Parathyroid adenoma (tissue), 2 donors: ENCODE results near the gene MAB21L3.
A peak's percentile ranks its signal among the peaks of the same experiment; 100 is the strongest.

ENCODE experiments used
- H2AFZ ChIP-seq: fragments of 300-600 bp; sonication (generic); one replicate; pipeline ENCODE4 v1.7.0; 2017; ENCODE audit warnings: antibody characterized with exemption, mild to moderate bottlenecking
- H3K27ac ChIP-seq: fragments of 300-600 bp; sonication (generic); one replicate; pipeline ENCODE4 v1.7.0; 2017
- H3K27me3 ChIP-seq: fragments of 300-600 bp; sonication (generic); one replicate; pipeline ENCODE4 v1.7.0; 2017; ENCODE audit warnings: low read length; ENCODE audit not compliant: control insufficient read depth, insufficient read depth
- H3K36me3 ChIP-seq: fragments of 300-600 bp; sonication (generic); one replicate; pipeline ENCODE4 v1.7.0; 2017; ENCODE audit warnings: low read length; ENCODE audit not compliant: control insufficient read depth, insufficient read depth
- H3K4me1 ChIP-seq: fragments of 300-600 bp; sonication (generic); one replicate; pipeline ENCODE4 v1.7.0; 2017; ENCODE audit warnings: control low read depth
- H3K4me2 ChIP-seq: fragments of 300-600 bp; sonication (generic); one replicate; pipeline ENCODE4 v1.7.0; 2017; ENCODE audit warnings: low read length
- H3K4me3 ChIP-seq: fragments of 300-600 bp; sonication (generic); one replicate; pipeline ENCODE4 v1.7.0; 2017; ENCODE audit warnings: low read depth, low read length
- H3K79me2 ChIP-seq: fragments of 300-600 bp; sonication (generic); one replicate; pipeline ENCODE4 v1.7.0; 2017; ENCODE audit warnings: control low read depth
- H3K9ac ChIP-seq: fragments of 300-600 bp; sonication (generic); one replicate; pipeline ENCODE4 v1.7.0; 2017; ENCODE audit warnings: mild to moderate bottlenecking
- H3K9me3 ChIP-seq: fragments of 300-600 bp; sonication (generic); one replicate; pipeline ENCODE4 v1.7.0; 2017; ENCODE audit warnings: low read length; ENCODE audit not compliant: control insufficient read depth
- TF ChIP-seq, protein P1 (sequence below): fragments of 300-600 bp; sonication (generic); IDR thresholded peaks from one replicate; pipeline ENCODE4 v1.7.0; 2017; ENCODE audit warnings: antibody characterized with exemption, mild to moderate bottlenecking
- donor health status: primary hyperparathyroidism.

The MAB21L3 gene

DNA sequence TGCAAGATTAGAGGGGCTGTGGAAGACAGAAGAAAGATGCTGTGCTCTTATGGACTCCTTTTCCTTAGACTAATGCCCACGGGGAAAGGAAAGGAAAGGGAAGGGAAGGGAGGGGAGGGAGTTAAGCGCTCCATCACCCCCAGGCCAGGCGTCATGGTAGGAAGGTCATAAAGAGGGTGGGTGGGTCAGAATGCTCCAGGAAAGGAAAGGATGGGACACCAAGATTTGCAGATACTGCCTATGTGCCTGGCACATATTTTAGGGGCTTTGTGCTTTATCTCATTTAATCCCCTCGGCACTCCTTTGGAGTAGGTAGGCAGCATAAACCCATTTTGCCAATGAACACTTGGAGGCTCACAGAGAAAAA lies 41.4 kb downstream of the MAB21L3 start:
- no peak overlapping the region for H3K9ac ChIP-seq
- peak overlapping the region; percentile 84 for H3K4me2 ChIP-seq
- H3K36me3 ChIP-seq = no peaks in the 10 kb centered on the region
- H3K27me3 ChIP-seq = no peaks in the 10 kb centered on the region
- H3K79me2 ChIP-seq = no peaks in the 10 kb centered on the region
- H3K4me3 ChIP-seq = peak overlapping the region; percentile 46
- peaks cover 3% of the 10 kb centered on the region for H3K4me1 ChIP-seq
- peak overlapping the region; percentile 72 for H3K27ac ChIP-seq
- TF ChIP-seq, protein P1, sequence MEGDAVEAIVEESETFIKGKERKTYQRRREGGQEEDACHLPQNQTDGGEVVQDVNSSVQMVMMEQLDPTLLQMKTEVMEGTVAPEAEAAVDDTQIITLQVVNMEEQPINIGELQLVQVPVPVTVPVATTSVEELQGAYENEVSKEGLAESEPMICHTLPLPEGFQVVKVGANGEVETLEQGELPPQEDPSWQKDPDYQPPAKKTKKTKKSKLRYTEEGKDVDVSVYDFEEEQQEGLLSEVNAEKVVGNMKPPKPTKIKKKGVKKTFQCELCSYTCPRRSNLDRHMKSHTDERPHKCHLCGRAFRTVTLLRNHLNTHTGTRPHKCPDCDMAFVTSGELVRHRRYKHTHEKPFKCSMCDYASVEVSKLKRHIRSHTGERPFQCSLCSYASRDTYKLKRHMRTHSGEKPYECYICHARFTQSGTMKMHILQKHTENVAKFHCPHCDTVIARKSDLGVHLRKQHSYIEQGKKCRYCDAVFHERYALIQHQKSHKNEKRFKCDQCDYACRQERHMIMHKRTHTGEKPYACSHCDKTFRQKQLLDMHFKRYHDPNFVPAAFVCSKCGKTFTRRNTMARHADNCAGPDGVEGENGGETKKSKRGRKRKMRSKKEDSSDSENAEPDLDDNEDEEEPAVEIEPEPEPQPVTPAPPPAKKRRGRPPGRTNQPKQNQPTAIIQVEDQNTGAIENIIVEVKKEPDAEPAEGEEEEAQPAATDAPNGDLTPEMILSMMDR = no peak
- peak overlapping the region; percentile 93 for H2AFZ ChIP-seq
- no peaks in the 10 kb centered on the region for H3K9me3 ChIP-seq

DNA sequence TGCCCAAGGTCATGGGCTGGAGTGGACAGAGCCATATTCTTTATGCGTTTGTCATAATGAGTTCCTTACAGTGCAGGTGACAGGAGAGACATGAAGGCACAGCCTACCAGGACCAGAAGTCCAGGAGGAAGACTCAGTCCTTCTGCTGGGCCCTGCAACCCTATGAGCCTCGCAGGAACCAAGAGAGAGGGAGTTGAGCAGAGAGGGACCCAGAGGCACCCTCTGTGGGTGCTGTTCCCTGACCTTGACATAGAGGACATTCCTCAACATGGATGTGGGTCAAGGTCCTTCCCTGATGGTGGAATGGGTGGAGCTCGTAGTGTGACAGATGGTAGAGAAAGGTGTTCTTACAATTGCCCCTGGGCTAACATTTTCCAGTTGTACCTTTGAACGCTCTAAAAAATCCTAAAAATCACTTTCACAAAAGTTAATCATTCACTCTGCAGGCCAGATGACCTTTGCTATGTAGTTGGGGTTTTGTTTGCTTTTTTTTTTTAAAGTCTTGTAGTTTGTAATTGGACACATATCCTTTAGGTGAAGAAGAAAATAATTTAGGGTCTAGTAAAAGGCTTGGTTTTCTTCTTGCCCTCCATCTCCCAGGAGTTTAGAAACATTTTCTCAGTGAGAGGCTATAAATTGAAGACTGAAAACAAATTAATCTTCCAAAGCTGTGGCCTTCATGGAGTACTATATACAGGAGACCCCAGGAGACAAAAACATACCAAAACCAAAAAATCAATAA lies 41.9 kb downstream of the MAB21L3 start:
- H3K4me2 ChIP-seq = no peak overlapping the region
- H3K79me2 ChIP-seq = no peaks in the 10 kb centered on the region
- TF ChIP-seq, protein P1 = no peak
- no peaks in the 10 kb centered on the region for H3K27me3 ChIP-seq
- peaks cover 3% of the 10 kb centered on the region for H3K4me1 ChIP-seq
- H3K4me3 ChIP-seq = no peak overlapping the region
- no peaks in the 10 kb centered on the region for H3K36me3 ChIP-seq
- peak overlapping the region; percentile 4 for H3K27ac ChIP-seq
- H3K9me3 ChIP-seq = no peaks in the 10 kb centered on the region
- peak overlapping the region; percentile 11 for H2AFZ ChIP-seq
- H3K9ac ChIP-seq = no peak overlapping the region

DNA sequence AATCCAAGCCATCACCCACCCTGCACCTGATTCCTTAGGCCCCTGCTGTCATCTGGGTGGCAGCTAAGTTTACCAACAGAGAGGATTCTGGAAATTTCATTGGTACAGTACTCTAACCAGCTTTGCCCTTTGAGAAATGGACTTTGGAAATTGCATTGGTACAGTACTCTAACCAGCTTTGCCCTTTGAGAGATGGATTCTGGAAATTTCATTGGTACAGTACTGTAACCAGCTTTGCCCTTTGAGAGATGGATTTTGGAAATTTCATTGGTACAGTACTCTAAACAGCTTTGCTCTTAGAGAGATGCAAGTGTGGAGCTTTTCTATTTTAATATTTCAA lies 42.5 kb downstream of the MAB21L3 start:
- no peak overlapping the region for H3K9ac ChIP-seq
- H3K9me3 ChIP-seq = no peaks in the 10 kb centered on the region
- no peak overlapping the region for H3K27ac ChIP-seq
- no peaks in the 10 kb centered on the region for H3K27me3 ChIP-seq
- H3K36me3 ChIP-seq = no peaks in the 10 kb centered on the region
- no peak overlapping the region for H3K4me2 ChIP-seq
- no peak overlapping the region for H3K4me3 ChIP-seq
- TF ChIP-seq, protein P1 = no peak
- no peaks in the 10 kb centered on the region for H3K79me2 ChIP-seq
- H3K4me1 ChIP-seq = peaks cover 3% of the 10 kb centered on the region
- H2AFZ ChIP-seq = no peak overlapping the region

DNA sequence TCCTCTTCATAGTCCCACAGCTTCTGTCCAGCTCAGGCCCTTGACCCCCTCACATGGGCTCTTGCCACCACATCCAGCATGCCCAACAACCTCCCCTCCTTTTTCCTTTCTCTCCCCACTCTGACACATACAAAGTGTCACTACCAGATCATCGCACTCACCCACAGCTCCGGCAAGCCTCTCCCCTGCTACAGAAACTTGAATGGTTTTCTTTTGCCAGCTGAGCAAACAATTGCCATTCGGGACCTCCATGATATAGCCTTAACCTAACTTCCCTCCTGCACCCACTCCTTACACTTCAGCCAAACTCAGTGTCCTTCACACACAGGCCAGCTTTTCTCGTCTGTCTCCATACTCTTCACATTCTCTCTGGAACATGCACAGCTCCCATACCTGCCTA lies 43.3 kb downstream of the MAB21L3 start:
- Histone ChIP-seq H3K27me3 (no peaks in the 10 kb centered on the region), H3K36me3 (no peaks in the 10 kb centered on the region), H2AFZ (no peak overlapping the region), H3K4me2 (no peak overlapping the region), H3K27ac (no peak overlapping the region), H3K4me3 (no peak overlapping the region), H3K9me3 (no peaks in the 10 kb centered on the region), H3K79me2 (no peaks in the 10 kb centered on the region), H3K9ac (no peak overlapping the region), H3K4me1 (peaks cover 3% of the 10 kb centered on the region)
- TF ChIP-seq, protein P1 = no peak

DNA sequence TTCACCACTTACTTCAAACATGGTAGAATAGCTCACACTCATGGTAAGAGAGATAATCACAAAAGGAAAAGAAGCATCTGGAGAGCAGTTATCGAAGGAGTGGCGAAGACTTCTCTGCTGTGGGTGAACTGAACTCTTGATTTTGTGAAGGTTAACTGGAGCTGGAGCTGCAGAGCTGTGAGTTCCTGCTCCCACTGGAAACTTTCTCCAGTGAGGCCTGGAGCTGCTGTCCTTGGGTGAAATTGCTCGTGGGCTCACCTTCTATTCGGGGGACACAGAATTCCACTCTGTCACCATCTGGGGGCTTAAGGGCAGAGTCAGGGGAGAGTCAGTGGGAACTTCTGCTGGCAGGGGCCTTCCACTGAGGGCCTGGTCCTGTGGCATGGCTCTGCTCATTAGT lies 45.9 kb downstream of the MAB21L3 start:
- Histone ChIP-seq H3K4me1 (no peaks in the 10 kb centered on the region), H3K79me2 (no peaks in the 10 kb centered on the region), H3K36me3 (no peaks in the 10 kb centered on the region), H3K27me3 (no peaks in the 10 kb centered on the region), H3K9me3 (no peaks in the 10 kb centered on the region), H3K9ac (no peak overlapping the region), H3K27ac (no peak overlapping the region), H3K4me3 (no peak overlapping the region), H2AFZ (no peak overlapping the region), H3K4me2 (no peak overlapping the region)
- TF ChIP-seq, protein P1 = no peak
